ENCODE measurements around the gene USP5. TPM values are rescaled to one million over a fixed set of nuclear protein-coding genes. Genes with fewer than 3 reads are reported as not detected.

Gene USP5
- total and polyA plus RNA-seq, 2 of the 8 experiments (the other 6 are each of a cell fraction or from before 2014, with no cell fraction given): 66.5 to 148 TPM

DNA sequence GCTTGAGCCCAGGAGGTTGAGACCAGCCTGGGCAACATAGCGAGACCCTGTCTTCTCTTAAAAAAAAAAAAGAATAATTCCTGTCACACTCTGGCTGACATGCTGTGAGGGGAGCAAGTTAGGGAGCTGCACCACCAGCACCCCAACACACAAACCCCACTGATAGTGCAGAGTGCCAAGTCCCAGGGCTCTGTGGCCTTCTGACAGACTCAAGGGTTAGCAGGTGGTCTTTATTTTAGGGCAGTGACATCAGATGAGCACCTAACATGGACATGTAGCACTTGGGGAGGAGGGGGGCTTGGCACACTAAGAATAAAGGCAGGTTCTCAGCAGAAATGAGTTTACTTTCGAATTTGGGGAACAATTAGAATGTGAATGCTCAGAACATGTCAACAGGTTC lies 6.8 kb downstream of the USP5 start:
- ChIA-PET POLR2A (ENCODE audit: partially characterized antibody) (interaction anchor here (1.0 to 18.9 kb wide), 5 partner anchors 8 to 38 kb away, joined by 3 to 588 read pairs (median 5); partner anchors contain the start of genes CDCA3, GNB3, SPSB2 and USP5), CTCF (ENCODE audit: partially characterized antibody) (interaction anchor here (0.8 to 4.5 kb wide), 4 partner anchors 12 to 80 kb away, joined by 4 to 27 read pairs (median 6); partner anchors contain the start of gene SPSB2)
- Histone ChIP-seq H4K8ac (ENCODE audit: extremely low read depth, insufficient read depth, low read length) (no peak overlapping the region), H3K9me3 (ENCODE audit: insufficient read depth in 2 of 2, low read depth in 1 of 2, low read length in 1 of 2) (no peaks in the 10 kb centered on the region), H3K23ac (ENCODE audit: insufficient read length) (no peak overlapping the region), H3K79me2 (ENCODE audit: control insufficient read depth in 1 of 2, insufficient read depth in 2 of 2, low read length in 2 of 2) (peaks cover 0 to 10% of the 10 kb centered on the region in 2 experiments; a peak in 2 of 4 replicates), H3K4me1 (replicated peaks in 1 of 4; ENCODE audit: control insufficient read depth in 3 of 4, insufficient read depth in 4 of 4, low read length in 3 of 4) (peaks cover 0 to under 1% (median 0%) of the 10 kb centered on the region in 4 experiments; a peak in 1 of 7 replicates), H3K18ac (ENCODE audit: extremely low read depth, low read length) (no peak overlapping the region), H3K36me3 (ENCODE audit: control insufficient read depth in 2 of 4, insufficient read depth in 4 of 4, low read length in 3 of 4) (peaks cover 33 to 71% (median 65%) of the 10 kb centered on the region in 4 experiments), H3K27me3 (replicated peaks in 1 of 4; ENCODE audit: control insufficient read depth in 3 of 4, extremely low read depth in 1 of 4, insufficient read depth in 3 of 4, low read length in 3 of 4) (no peaks in the 10 kb centered on the region), H3K23me2 (ENCODE audit: low read depth, low read length) (no peaks in the 10 kb centered on the region), H3K9ac (replicated peaks in 1 of 4; ENCODE audit: extremely low read depth in 1 of 4, low read depth in 3 of 4, low read length in 3 of 4) (no peak overlapping the region), H3K27ac (ENCODE audit: low read depth, low read length) (no peak overlapping the region), H2BK15ac (ENCODE audit: low read length) (no peak overlapping the region), H3K56ac (replicated peaks; ENCODE audit: insufficient read length, low read depth, low read length) (no peak overlapping the region), H4K5ac (ENCODE audit: insufficient read length, low read depth, low read length) (no peak overlapping the region), H3K4ac (replicated peaks; ENCODE audit: insufficient read length, low read depth, low read length) (no peak overlapping the region), H2BK20ac (ENCODE audit: low read length) (no peak overlapping the region), H2AK5ac (ENCODE audit: low read depth, low read length) (no peak overlapping the region), H2BK5ac (ENCODE audit: low read depth, low read length) (no peak overlapping the region), H3K4me3 (ENCODE audit: extremely low read depth in 1 of 4, insufficient read depth in 2 of 4, low read depth in 3 of 4, low read length in 4 of 4) (no peak overlapping the region), H4K20me1 (replicated peaks in 1 of 2; ENCODE audit: control insufficient read depth in 1 of 2, insufficient read depth in 2 of 2, low read length in 2 of 2) (peaks cover 0 to 2% of the 10 kb centered on the region in 2 experiments), H2BK120ac (replicated peaks; ENCODE audit: low read depth, low read length) (no peak overlapping the region), H4K91ac (replicated peaks; ENCODE audit: insufficient read length, low read length) (no peak overlapping the region), H2BK12ac (ENCODE audit: low read depth, low read length) (no peak overlapping the region), H3K4me2 (ENCODE audit: insufficient read depth in 1 of 2, low read depth in 2 of 2, low read length in 2 of 2) (no peak overlapping the region), H2AFZ (ENCODE audit: low read length) (no peak overlapping the region), H3K14ac (ENCODE audit: insufficient read length) (no peak overlapping the region), H3K79me1 (ENCODE audit: low read depth, low read length) (no peaks in the 10 kb centered on the region; the same call in 1 of the 2 replicates)
- no peak for DNase-seq (ENCODE audit: low read depth in 1 of 2, low spot score in 2 of 2)
- 77% methylated on average over 2 of the region's 2 CpGs; no CpG with 5 or more reads in 1 of the 2 experiments for WGBS, 2 experiments (ENCODE audit: extremely low coverage in 1 of 2, insufficient coverage in 1 of 2, insufficient read length in 1 of 2, insufficient replicate concordance in 2 of 2, low coverage in 1 of 2, low lambda C conversion rate in 2 of 2, missing lambda C conversion rate in 1 of 2)
- FAIRE-seq: no peak
- no peak for TF ChIP-seq KDM5A (IDR thresholded peaks at IDR 0.05; ENCODE audit: low read length)
- no peak for TF ChIP-seq CTCF (IDR thresholded peaks at IDR 0.05; ENCODE audit: control extremely low read depth in 1 of 3, insufficient read depth in 1 of 3, low read depth in 1 of 3, low read length in 3 of 3)
- no peak for TF ChIP-seq POLR2AphosphoS5 (IDR thresholded peaks at IDR 0.05; ENCODE audit: low read depth, low read length)
- TF ChIP-seq E2F6 (IDR thresholded peaks at IDR 0.05): no peak
- TF ChIP-seq TAF7 (optimal IDR thresholded peaks at IDR 0.05; ENCODE audit: borderline replicate concordance, low read depth, low read length): no peak
- no peak for TF ChIP-seq CEBPB (IDR thresholded peaks at IDR 0.05; ENCODE audit: low read depth, low read length)

Measured in H1 (cell line).